Keratinocyte (primary cell): ENCODE measurements around the gene RFWD3.

Experiments used
- CTCF ChIP-seq, 3 experiments: IDR thresholded peaks in 1 of 3; conservative IDR thresholded peaks in 1 of 3; optimal IDR thresholded peaks in 1 of 3; 2 replicates in 2 of 3; 3 replicates in 1 of 3; pipeline versions ENCODE3 to v1.5.1; 2011; ENCODE audit warnings: low read length in 3 of 3, mild to moderate bottlenecking in 3 of 3, moderate library complexity in 2 of 3, control low read depth in 1 of 3, inconsistent platforms in 1 of 3; ENCODE audit not compliant: insufficient read depth in 2 of 3; ENCODE audit errors: extremely low read depth in 1 of 3
- EZH2 ChIP-seq: IDR thresholded peaks from one replicate; pipeline ENCODE4 v1.6.1; 2012; ENCODE audit warnings: inconsistent platforms, mild to moderate bottlenecking, low read length, moderate library complexity

GRCh38 chr16:74608381-74608780 lies 58.3 kb downstream of the RFWD3 start:
- TF ChIP-seq CTCF (optimal IDR thresholded peaks at IDR 0.05 in 1 of 3, IDR thresholded peaks at IDR 0.05 in 1 of 3, conservative IDR thresholded peaks at IDR 0.05 in 1 of 3; ENCODE audit: extremely low read depth in 1 of 3, insufficient read depth in 2 of 3, low read length in 3 of 3): no peak
- no peak for TF ChIP-seq EZH2
